ENCODE results near the gene MANEAL. TPM values are rescaled to one million over a fixed set of nuclear protein-coding genes. Genes with fewer than 3 reads are reported as not detected.
"Not testable (repeated sequence)": the region's sequence is repeated elsewhere in the genome, so short reads cannot be mapped to it uniquely, and the experiment has no call there.

The MANEAL gene
- total and polyA plus RNA-seq, 2 donors (not counting 1 experiment from before 2014, with no cell fraction given) = 3.1 to 6.6 TPM

DNA sequence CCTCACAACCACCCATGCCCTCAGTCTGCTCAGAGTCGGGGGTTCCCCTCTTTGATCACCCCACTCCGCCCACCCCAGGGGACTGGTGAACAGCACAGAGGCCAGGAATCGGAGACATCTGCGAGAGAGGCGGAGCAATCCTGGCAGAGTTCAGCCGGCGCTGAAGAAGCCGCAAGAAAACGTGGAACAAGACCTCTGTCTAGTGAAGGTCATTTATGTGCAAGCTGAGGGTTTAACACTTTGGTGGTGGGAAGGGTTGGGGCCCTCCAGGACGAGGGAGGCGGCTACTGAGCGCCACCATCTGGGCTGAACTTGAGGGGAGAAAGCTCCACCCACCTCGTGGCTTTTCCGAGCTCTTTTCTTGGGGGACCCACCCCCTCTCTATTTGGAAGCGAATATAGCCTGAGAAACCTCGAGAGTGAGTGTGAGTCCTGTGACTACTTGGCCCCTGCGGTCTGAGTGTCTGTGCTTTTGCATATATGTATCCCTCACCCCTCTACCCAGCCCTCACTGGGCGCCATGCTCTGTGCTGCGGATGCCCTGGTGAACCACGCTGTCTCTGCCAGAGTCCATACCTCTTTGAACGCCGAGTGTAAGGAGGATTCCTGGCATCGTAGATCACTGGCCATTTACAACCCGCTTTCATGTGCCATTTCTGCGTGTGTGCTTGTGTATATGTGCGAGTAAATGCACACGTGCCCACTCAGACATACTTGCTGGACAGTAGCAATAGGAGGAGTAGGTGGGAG lies 27.6 kb upstream of the MANEAL start:
- H3K79me2 ChIP-seq (ENCODE audit: control insufficient read depth, insufficient read depth, low read length) = no peaks in the 10 kb centered on the region
- peak overlapping the region in 2 of 5 experiments; percentile 3 to 6 for H3K4me3 ChIP-seq (ENCODE audit: control extremely low read depth in 1 of 5, extremely low read depth in 1 of 5, insufficient read depth in 1 of 5, low read depth in 2 of 5, low read length in 4 of 5)
- Mint-ChIP-seq H3K27ac (no peak overlapping the region), H3K27me3 (peaks cover 83% of the 10 kb centered on the region), H3K4me1 (peaks cover 20% of the 10 kb centered on the region), H3K9me3 (ENCODE audit: insufficient read depth) (no peaks in the 10 kb centered on the region), H3K4me3 (peak overlapping the region; percentile 60)
- peaks cover 17 to 20% of the 10 kb centered on the region in 2 donors for H3K4me1 ChIP-seq (ENCODE audit: control insufficient read depth in 2 of 2, insufficient read depth in 2 of 2, low read length in 2 of 2)
- H2AFZ ChIP-seq (ENCODE audit: insufficient read depth, low read depth, low read length, poor library complexity, severe bottlenecking) = peak overlapping the region; percentile 60
- peak overlapping the region; percentile 63 for H3K4me2 ChIP-seq (replicated peaks; ENCODE audit: low read depth, low read length, poor library complexity, severe bottlenecking)
- H3K9me3 ChIP-seq (ENCODE audit: control extremely low read depth in 1 of 3, control insufficient read depth in 2 of 3, insufficient read depth in 1 of 3, low read length in 2 of 3) = peaks cover 0 to 29% (median 0%) of the 10 kb centered on the region in 3 donors
- intact Hi-C loops (cut with micrococcal nuclease) = no loop called here
- no peak overlapping the region for H3K27ac ChIP-seq (ENCODE audit: low read length in 2 of 2)
- DNase-seq (peak; percentile 33), ATAC-seq (ENCODE audit: low read depth) (peak; percentile 49)
- CTCF ChIA-PET = interaction anchor here (0.5 kb wide), 1 partner anchor 1733 kb away, joined by 3 read pairs; no protein-coding TSS in a partner anchor
- WGBS (ENCODE audit: insufficient coverage) = 10% methylated on average over 21 of the region's 27 CpGs
- H4K20me1 ChIP-seq (ENCODE audit: control insufficient read depth, insufficient read depth, low read length, poor library complexity, severe bottlenecking) = no peaks in the 10 kb centered on the region
- peak overlapping the region; percentile 23 for H3K9ac ChIP-seq (ENCODE audit: low read length)
- peaks cover 0 to 60% (median 45%) of the 10 kb centered on the region in 4 experiments for H3K27me3 ChIP-seq (replicated peaks in 1 of 4; ENCODE audit: control extremely low read depth in 1 of 4, control insufficient read depth in 3 of 4, insufficient read depth in 4 of 4, low read length in 3 of 4)
- POLR2A ChIA-PET = no interaction called here
- no peaks in the 10 kb centered on the region for H3K36me3 ChIP-seq (replicated peaks in 1 of 2; ENCODE audit: control extremely low read depth in 1 of 2, control insufficient read depth in 1 of 2, extremely low read depth in 1 of 2, insufficient read depth in 2 of 2, low read length in 1 of 2)
- no peak for TF ChIP-seq CTCF (IDR thresholded peaks at IDR 0.05)
- TF ChIP-seq EZH2 (IDR thresholded peaks at IDR 0.05; ENCODE audit: borderline replicate concordance, insufficient read depth, low read depth, low read length, poor library complexity, severe bottlenecking) = no peak

- no peak overlapping the region for H3K4me3 Mint-ChIP-seq
- DNase-seq (no peak), ATAC-seq (ENCODE audit: low read depth) (no peak)
- no peak overlapping the region for H3K27ac ChIP-seq (ENCODE audit: low read length in 2 of 2)
- TF ChIP-seq CTCF (IDR thresholded peaks at IDR 0.05) = no peak
- TF ChIP-seq EZH2 (IDR thresholded peaks at IDR 0.05; ENCODE audit: borderline replicate concordance, insufficient read depth, low read depth, low read length, poor library complexity, severe bottlenecking) = no peak
- peaks cover 17 to 20% of the 10 kb centered on the region in 2 donors for H3K4me1 ChIP-seq (ENCODE audit: control insufficient read depth in 2 of 2, insufficient read depth in 2 of 2, low read length in 2 of 2)
- no peaks in the 10 kb centered on the region for H3K36me3 ChIP-seq (replicated peaks in 1 of 2; ENCODE audit: control extremely low read depth in 1 of 2, control insufficient read depth in 1 of 2, extremely low read depth in 1 of 2, insufficient read depth in 2 of 2, low read length in 1 of 2)
- intact Hi-C loops (cut with micrococcal nuclease) = no loop called here
- H3K27ac Mint-ChIP-seq = no peak overlapping the region
- no peak overlapping the region for H3K4me3 ChIP-seq (ENCODE audit: control extremely low read depth in 1 of 5, extremely low read depth in 1 of 5, insufficient read depth in 1 of 5, low read depth in 2 of 5, low read length in 4 of 5)
- peaks cover 0 to 54% (median 45%) of the 10 kb centered on the region in 4 experiments for H3K27me3 ChIP-seq (replicated peaks in 1 of 4; ENCODE audit: control extremely low read depth in 1 of 4, control insufficient read depth in 3 of 4, insufficient read depth in 4 of 4, low read length in 3 of 4)
- WGBS (ENCODE audit: insufficient coverage) = 0% methylated on average over 1 of the region's 2 CpGs
- ChIA-PET CTCF (interaction anchor here (0.6 kb wide), 1 partner anchor 1620 kb away, joined by 4 read pairs; no protein-coding TSS in a partner anchor), POLR2A (no interaction called here)
- H3K27me3 Mint-ChIP-seq = peaks cover 74% of the 10 kb centered on the region
- H3K79me2 ChIP-seq (ENCODE audit: control insufficient read depth, insufficient read depth, low read length) = no peaks in the 10 kb centered on the region
- H3K9ac ChIP-seq (ENCODE audit: low read length) = no peak overlapping the region
- H4K20me1 ChIP-seq (ENCODE audit: control insufficient read depth, insufficient read depth, low read length, poor library complexity, severe bottlenecking) = no peaks in the 10 kb centered on the region
- H3K9me3 Mint-ChIP-seq (ENCODE audit: insufficient read depth) = no peaks in the 10 kb centered on the region
- H3K9me3 ChIP-seq (ENCODE audit: control extremely low read depth in 1 of 3, control insufficient read depth in 2 of 3, insufficient read depth in 1 of 3, low read length in 2 of 3) = peaks cover 0 to 26% (median 0%) of the 10 kb centered on the region in 3 donors
- H3K4me1 Mint-ChIP-seq = peaks cover 20% of the 10 kb centered on the region
- H3K4me2 ChIP-seq (replicated peaks; ENCODE audit: low read depth, low read length, poor library complexity, severe bottlenecking) = no peak overlapping the region
- H2AFZ ChIP-seq (ENCODE audit: insufficient read depth, low read depth, low read length, poor library complexity, severe bottlenecking) = no peak overlapping the region
Measured at GRCh38 chr1:37767488-37767887, 26.2 kb upstream of the MANEAL start.

- H3K9me3 Mint-ChIP-seq (ENCODE audit: insufficient read depth); CTCF ChIA-PET; H3K4me3 ChIP-seq (ENCODE audit: control extremely low read depth in 1 of 5, extremely low read depth in 1 of 5, insufficient read depth in 1 of 5, low read depth in 2 of 5, low read length in 4 of 5); DNase-seq; POLR2A ChIA-PET; H3K4me1 Mint-ChIP-seq; H3K27ac Mint-ChIP-seq; H3K9ac ChIP-seq (ENCODE audit: low read length); H3K79me2 ChIP-seq (ENCODE audit: control insufficient read depth, insufficient read depth, low read length); H2AFZ ChIP-seq (ENCODE audit: insufficient read depth, low read depth, low read length, poor library complexity, severe bottlenecking); H3K4me1 ChIP-seq (ENCODE audit: control insufficient read depth in 2 of 2, insufficient read depth in 2 of 2, low read length in 2 of 2); H3K36me3 ChIP-seq (replicated peaks in 1 of 2; ENCODE audit: control extremely low read depth in 1 of 2, control insufficient read depth in 1 of 2, extremely low read depth in 1 of 2, insufficient read depth in 2 of 2, low read length in 1 of 2); H3K9me3 ChIP-seq (ENCODE audit: control extremely low read depth in 1 of 3, control insufficient read depth in 2 of 3, insufficient read depth in 1 of 3, low read length in 2 of 3); intact Hi-C loops (cut with micrococcal nuclease); ATAC-seq (ENCODE audit: low read depth); H3K4me2 ChIP-seq (replicated peaks; ENCODE audit: low read depth, low read length, poor library complexity, severe bottlenecking); H3K4me3 Mint-ChIP-seq; H3K27ac ChIP-seq (ENCODE audit: low read length in 2 of 2); H4K20me1 ChIP-seq (ENCODE audit: control insufficient read depth, insufficient read depth, low read length, poor library complexity, severe bottlenecking): not testable (repeated sequence)
- H3K27me3 ChIP-seq (replicated peaks in 1 of 4; ENCODE audit: control extremely low read depth in 1 of 4, control insufficient read depth in 3 of 4, insufficient read depth in 4 of 4, low read length in 3 of 4) = peaks cover 0 to 27% (median 18%) of the 10 kb centered on the region in 4 experiments
- H3K27me3 Mint-ChIP-seq = peaks cover 43% of the 10 kb centered on the region
Measured at GRCh38 chr1:37771440-37771839, 22.2 kb upstream of the MANEAL start.
